DMS79 (cell line): ENCODE measurements around the gene MS4A10.
"Not testable (repeated sequence)": the region's sequence is repeated elsewhere in the genome, so short reads cannot be mapped to it uniquely, and the experiment has no call there.

Experiments used
- DNase-seq: peaks from one replicate; lab custom pipeline; 2025; lab: John Stamatoyannopoulos, UW

MS4A10 gene

DNA sequence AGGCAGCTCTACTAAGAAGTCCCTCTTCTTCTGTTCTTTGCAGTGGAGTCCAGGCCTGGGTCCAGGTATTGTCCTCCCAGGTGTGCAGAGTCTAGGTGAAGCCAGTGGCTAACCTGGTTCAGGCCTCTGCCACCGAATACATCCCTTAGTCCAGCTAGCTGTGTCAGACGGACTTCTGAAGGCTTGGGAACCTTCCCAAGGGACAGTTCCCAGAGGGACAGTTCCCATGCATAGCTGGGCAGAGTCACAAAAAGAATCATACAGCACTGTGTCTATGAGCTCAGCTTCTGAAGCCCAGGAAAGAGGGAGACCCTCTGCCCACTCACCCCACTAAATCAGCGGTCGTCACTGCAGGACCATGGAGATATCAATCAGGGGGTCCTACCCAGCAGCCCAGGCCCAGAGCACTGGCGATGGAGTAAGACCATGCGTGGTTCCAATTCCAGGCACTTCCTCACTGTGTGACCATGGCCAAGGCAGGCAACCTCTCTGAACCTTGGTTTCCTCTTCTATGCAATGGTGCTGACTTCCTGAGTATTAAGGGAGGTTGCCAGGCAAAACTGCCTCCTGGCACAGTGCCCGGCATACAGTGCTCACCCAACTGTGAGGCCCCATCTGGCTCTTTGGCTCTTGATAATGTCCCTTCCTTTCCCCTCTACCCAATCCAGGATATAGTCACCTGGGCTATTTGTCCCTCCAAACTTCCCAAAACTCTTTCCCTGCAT lies 3.4 kb downstream of the MS4A10 start:
- DNase-seq = no peak

DNA sequence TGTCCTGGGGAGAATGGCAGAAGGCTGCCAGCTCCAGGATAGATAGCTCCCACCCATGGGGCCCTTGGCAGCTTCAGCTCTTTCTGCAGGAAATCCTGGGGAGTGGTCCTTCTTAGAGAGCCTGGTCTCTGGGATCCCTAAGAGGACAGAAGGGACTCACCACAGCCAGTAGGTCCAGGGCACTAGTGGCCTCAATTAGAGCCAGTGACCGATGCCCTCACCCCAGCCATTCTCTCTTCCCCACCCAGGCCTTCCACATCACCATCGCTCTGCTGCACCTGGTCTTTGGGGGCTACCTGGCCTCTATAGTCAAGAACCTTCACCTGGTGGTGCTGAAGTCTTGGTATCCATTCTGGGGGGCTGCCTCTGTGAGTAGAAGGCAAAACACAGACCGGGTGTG lies 5.6 kb downstream of the MS4A10 start:
- DNase-seq = no peak

DNA sequence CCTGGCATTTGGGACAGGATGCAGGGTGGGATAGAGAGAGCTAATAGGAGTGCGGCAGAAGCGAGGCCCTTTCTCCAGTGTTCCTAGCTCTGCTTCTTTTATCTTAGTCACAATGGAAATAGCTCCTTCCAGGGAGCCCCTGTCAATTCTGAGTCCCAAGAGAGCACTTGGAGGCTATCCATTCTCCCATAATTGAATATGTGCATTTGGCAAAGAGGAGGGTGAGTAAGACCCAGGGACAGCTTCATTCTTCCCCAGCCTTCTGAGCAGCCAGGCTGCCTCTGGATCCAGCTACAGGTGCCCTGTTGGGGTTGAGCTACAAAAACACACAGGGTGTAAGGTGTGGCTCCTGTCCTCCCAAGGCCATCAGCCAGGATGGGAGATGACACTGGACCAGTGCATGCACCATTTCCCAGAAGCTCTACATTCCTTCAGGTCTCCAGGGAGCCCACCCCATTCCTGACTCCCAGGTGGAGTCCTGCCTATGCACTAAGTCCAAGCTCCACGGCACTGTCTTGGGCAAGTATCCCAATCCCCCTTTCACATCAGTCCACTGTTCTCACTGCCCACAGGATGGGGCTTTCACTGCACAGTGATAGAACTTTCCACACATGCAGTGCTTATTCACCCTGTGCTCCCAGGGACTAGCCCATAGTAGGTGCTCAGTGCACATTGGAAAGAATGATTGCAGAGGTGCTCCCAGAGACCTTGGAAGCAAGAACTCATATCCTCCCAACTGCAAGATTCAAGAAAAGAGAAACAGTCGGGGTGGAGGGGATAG lies 6.2 kb downstream of the MS4A10 start:
- DNase-seq = no peak

DNA sequence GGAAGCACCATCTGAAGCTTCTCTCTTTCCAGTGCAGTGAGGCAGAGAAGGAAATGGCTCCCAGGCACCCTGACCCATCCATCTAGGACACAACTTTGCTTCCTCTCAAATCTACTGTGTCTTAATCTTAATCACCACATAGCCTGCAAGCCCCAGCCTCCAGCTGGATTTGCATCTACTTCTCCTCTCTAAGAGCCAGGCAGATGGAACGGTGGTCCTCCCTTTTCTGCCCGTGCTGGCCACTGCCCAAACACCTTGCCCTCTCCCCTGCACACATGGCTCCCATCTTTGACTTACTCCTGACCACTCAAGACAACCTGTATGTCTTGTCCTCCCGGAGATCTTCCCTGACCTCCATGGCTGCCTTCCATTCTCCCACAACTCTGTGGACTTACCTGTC lies 7.4 kb downstream of the MS4A10 start:
- DNase-seq = no peak

GRCh38 chr11:60795291-60795690 lies 10.2 kb downstream of the MS4A10 start:
- no peak for DNase-seq

- no peak for DNase-seq
These were observed 12.9 kb downstream of the MS4A10 start for GRCh38 chr11:60797846-60798630.

GRCh38 chr11:60798631-60799030 lies 13.5 kb downstream of the MS4A10 start:
- no peak for DNase-seq

DNA sequence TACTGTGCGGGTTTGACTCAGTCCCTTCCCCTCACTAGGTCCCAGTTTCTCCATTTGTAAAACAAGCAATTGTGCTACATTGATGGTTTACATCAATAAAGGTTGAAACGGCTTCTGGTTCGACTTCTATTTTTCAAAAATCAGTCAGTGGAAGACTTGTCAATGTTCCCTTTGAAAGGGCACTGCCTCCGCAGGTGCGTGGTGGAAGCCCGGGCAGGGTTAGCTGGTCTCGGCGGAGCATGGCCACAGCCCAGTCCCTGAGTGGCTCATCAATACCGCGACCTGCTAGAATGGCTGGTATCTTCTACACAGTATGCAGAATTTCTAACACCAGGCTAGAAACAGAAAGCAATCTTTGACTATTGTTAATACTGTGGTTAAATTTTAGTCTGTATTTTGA lies 16.1 kb downstream of the MS4A10 start:
- DNase-seq = no peak

DNA sequence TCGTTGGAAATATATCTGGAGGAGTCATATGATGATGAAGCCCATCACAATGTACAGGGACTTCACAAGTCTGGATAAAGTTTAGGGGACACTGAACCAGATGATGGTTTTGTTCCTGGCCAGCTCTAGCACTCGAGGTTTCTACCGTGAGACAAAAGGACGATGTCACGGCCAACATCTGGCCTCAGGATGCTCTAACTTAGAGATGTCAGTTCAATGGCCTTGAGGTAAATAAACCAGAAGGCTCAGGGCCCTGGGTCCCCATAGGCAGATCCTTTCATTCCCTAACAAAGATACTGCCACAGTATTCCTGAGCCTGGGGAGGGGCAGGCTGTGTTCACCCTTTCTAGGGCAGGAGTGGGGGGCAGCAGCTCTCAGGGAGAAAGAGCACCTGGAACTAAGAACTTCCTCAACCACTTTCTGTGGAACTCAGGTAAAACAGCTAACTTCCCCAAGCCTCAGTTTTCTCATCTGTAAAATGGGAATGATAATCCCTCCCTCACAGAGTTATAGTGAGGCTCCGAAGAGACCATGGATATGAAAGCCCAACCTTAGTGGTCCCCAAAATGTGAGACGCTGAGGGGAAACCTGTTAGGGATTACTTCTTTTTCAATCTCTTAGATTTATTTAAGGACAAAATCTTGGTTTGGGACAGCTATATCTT lies 18.3 kb downstream of the MS4A10 start:
- DNase-seq = no peak

GRCh38 chr11:60809249-60809648 lies 24.1 kb downstream of the MS4A10 start:
- DNase-seq = no peak

DNA sequence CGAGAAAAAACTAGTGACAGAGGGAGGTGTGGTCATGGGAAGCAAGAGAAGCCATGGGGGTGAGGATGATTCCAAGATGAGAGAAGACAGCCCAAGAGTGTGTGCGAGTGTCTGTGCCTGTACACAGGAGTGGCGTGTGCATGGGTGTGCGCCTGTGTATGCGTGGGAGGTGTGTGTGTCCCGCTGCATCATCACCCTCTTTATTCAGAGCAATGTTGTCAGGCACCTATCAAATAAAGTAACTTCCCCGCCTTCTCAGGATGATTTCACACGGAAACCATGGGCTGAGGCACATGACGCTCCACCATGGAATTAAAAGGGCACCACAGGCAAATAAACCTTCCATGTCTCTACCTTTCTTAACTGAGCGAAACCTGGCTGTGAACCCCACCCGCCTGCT lies 24.6 kb downstream of the MS4A10 start:
- DNase-seq = no peak

DNA sequence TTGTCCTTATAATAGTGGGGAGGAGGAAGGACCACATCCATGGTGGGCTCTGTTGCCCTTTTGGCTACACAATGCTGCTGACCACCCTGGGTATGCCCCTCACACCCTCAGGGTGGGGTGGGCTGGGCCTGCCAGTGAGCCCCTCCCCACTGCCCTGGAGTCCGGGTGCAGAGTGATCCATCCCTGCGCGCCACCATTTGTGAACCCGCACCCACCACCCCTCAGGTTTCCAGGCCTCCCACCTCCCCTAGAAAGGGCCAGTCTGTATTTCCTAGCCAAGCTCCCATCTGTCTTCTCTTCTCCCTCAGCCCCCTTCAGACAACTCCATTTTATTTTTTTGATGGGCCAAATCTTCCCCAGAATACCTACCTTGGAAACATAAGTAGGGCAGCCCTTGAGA lies 25.0 kb downstream of the MS4A10 start:
- DNase-seq = no peak

GRCh38 chr11:60810569-60810968 lies 25.4 kb downstream of the MS4A10 start:
- no peak for DNase-seq

DNA sequence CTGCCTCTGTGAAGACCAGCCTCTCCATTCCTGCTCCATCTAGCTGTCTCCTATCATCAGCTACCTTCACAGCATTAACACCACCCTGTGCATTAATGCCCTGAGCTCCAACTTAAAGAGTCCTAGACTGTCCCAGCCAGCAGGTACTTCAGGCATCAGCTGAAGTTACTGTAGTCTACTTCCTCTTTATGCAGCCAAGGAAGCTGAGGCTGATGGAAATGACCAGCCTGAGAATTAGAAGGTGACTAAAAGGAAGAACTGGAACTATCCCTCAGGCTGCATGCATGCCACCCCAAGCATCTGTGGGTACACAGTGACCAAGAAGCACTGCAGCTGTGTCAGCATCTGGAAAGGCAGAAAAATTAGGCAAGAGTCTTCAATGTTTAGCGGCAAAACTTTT lies 28.2 kb downstream of the MS4A10 start:
- DNase-seq = no peak

DNA sequence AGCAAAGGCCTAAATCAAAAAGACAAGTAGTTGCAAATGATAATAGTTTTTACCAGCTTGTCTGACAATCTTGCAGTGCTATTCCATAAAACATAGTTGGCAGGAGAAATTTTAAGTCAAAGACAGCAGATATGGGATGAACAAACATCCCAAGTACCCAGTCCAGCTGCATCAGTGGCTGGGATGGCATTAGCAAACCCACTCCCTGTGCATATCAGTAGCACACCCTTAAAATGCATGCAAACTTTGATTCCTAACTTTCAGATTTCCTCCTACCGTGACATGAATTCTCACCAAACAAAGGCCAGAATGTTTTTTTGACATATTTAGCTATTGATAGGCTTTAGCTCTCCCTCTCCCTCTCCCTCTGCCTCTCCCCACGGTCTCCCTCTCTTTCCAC lies 29.0 kb downstream of the MS4A10 start:
- DNase-seq = no peak

- DNase-seq = no peak
These were observed 31.5 kb downstream of the MS4A10 start for GRCh38 chr11:60816590-60817157.

DNA sequence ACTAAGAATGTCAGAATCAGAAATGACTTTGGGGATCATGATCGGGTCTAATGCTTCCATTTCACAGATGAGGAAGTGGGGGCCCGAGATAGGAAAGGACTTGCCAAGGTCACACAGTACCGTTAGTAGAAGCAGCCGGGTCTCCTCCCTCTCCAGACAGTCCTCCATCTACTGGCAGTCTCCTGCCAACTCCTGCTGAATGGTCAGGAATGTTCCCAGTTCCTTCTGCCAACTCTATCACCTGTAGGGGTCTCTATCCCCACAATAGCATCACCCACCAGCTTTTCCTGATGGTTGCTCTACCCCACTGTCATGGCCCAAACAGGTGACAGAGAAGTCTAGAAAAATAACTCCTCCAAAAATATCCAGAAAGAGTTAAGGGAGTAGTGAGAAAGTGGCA lies 32.9 kb downstream of the MS4A10 start:
- DNase-seq = no peak

- peak; percentile 13 for DNase-seq
These were observed 36.9 kb downstream of the MS4A10 start for GRCh38 chr11:60821827-60822599.

- DNase-seq = not testable (repeated sequence)
These were observed 38.7 kb downstream of the MS4A10 start for GRCh38 chr11:60823745-60824306.

- no peak for DNase-seq
These were observed 40.0 kb downstream of the MS4A10 start for GRCh38 chr11:60825118-60825517.

DNA sequence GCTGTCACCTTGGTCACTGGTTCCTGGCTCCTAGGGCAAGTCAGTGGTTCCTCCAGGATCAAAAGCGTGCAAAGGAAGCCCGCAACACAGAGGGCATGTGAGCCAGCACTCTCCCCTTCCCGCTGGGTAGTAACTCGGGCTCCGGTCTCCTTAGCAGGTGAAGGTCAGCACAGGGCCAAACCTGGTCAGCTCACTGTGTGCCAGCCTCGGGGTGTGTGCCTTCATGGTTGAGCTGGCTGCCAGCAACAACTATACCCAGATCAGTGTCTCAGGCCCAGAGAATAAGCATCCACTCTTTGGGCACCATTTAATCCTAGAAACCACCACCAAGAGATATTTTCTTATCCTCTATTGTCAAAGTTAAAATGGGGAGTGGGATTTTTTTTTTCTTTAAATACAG lies 40.7 kb downstream of the MS4A10 start:
- no peak for DNase-seq
